Astrocyte (in vitro differentiated cells and primary cell): ENCODE measurements around the gene IRF4. TPM values are rescaled to one million over a fixed set of nuclear protein-coding genes. Genes with fewer than 3 reads are reported as not detected.

ENCODE experiments used
- DNase-seq: peaks from one replicate; pipeline ENCODE4 v3.0.0-alpha.2; 2010; ENCODE audit warnings: low read depth
- FAIRE-seq: peaks from 2 replicates; lab custom pipeline; 2011; peaks lifted over from hg19 to GRCh38; lab: Jason Lieb, UNC
- H2AFZ ChIP-seq: 2 replicates; pipeline ENCODE4 v1.6.0; 2012; ENCODE audit warnings: low read depth, low read length, inconsistent platforms
- H3K27ac ChIP-seq: 2 replicates; pipeline ENCODE4 v1.5.1; 2011; ENCODE audit warnings: low read depth, low read length, inconsistent platforms
- H3K27me3 ChIP-seq: 2 replicates; pipeline ENCODE4 v1.6.0; 2011; ENCODE audit warnings: low read length, inconsistent platforms; ENCODE audit not compliant: insufficient read depth
- H3K36me3 ChIP-seq: 2 replicates; pipeline ENCODE4 v1.5.1; 2011; ENCODE audit warnings: low read length, inconsistent platforms; ENCODE audit not compliant: insufficient read depth
- H3K4me1 ChIP-seq: 2 replicates; pipeline ENCODE4 v1.5.1; 2011; ENCODE audit warnings: low read length, inconsistent platforms; ENCODE audit not compliant: insufficient read depth
- H3K4me2 ChIP-seq: 2 replicates; pipeline ENCODE4 v1.6.0; 2012; ENCODE audit warnings: low read length, inconsistent platforms
- H3K4me3 ChIP-seq: 2 replicates; pipeline ENCODE4 v1.5.1; 2011; ENCODE audit warnings: low read depth, mild to moderate bottlenecking, low read length, inconsistent platforms; ENCODE audit not compliant: insufficient read depth
- H3K79me2 ChIP-seq: 2 replicates; pipeline ENCODE4 v1.6.0; 2012; ENCODE audit warnings: mild to moderate bottlenecking, low read length, inconsistent platforms; ENCODE audit not compliant: insufficient read depth
- H3K9ac ChIP-seq: 2 replicates; pipeline ENCODE4 v1.6.0; 2012; ENCODE audit warnings: mild to moderate bottlenecking, low read length, inconsistent platforms
- H3K9me3 ChIP-seq: 2 replicates; pipeline ENCODE4 v1.5.1; 2012; ENCODE audit warnings: low read depth, mild to moderate bottlenecking, low read length, inconsistent platforms; ENCODE audit not compliant: insufficient read depth
- H4K20me1 ChIP-seq: 2 replicates; pipeline ENCODE4 v1.6.0; 2012; ENCODE audit warnings: low read length, inconsistent platforms; ENCODE audit not compliant: insufficient read depth
- H3K27ac Mint-ChIP-seq: one replicate; pipeline ENCODE4 v1.8.0; 2021; ENCODE audit warnings: mild to moderate bottlenecking, mixed read lengths; ENCODE audit not compliant: unreplicated experiment
- H3K27me3 Mint-ChIP-seq: one replicate; pipeline ENCODE4 v1.8.0; 2021; ENCODE audit warnings: low read depth, mixed read lengths; ENCODE audit not compliant: unreplicated experiment
- H3K36me3 Mint-ChIP-seq: one replicate; pipeline ENCODE4 v1.8.0; 2021; ENCODE audit warnings: low read depth, mixed read lengths; ENCODE audit not compliant: unreplicated experiment
- H3K4me1 Mint-ChIP-seq: one replicate; pipeline ENCODE4 v1.8.0; 2021; ENCODE audit warnings: low read depth, mixed read lengths; ENCODE audit not compliant: unreplicated experiment
- H3K4me3 Mint-ChIP-seq: one replicate; pipeline ENCODE4 v1.8.0; 2021; ENCODE audit warnings: mild to moderate bottlenecking, moderate library complexity, mixed read lengths; ENCODE audit not compliant: unreplicated experiment
- H3K9me3 Mint-ChIP-seq: one replicate; pipeline ENCODE4 v1.8.0; 2021; ENCODE audit warnings: mild to moderate bottlenecking, mixed read lengths; ENCODE audit not compliant: unreplicated experiment
- CTCF ChIP-seq: IDR thresholded peaks from 2 replicates; pipeline ENCODE4 v1.5.1; 2011; ENCODE audit warnings: low read depth, mild to moderate bottlenecking, inconsistent platforms, low read length, moderate library complexity; ENCODE audit not compliant: insufficient read depth
- EZH2 ChIP-seq: IDR thresholded peaks from 2 replicates; pipeline ENCODE4 v1.6.1; 2012; ENCODE audit warnings: mild to moderate bottlenecking, low read length, inconsistent platforms; ENCODE audit not compliant: insufficient read depth
- total RNA-seq: library from RNA; stranded (reverse); gene quantifications from 2 replicates; pipeline ENCODE4 v1.2.1, GENCODE V29; 2021

The IRF4 gene
- total RNA-seq, 1 donor from 2014 or later, result 0.30 TPM

GRCh38 chr6:355373-356208, 36.0 kb upstream of the IRF4 start:
- Histone ChIP-seq H3K4me1 (no peaks in the 10 kb centered on the region), H4K20me1 (no peaks in the 10 kb centered on the region), H3K36me3 (no peaks in the 10 kb centered on the region), H3K27ac (no peak overlapping the region), H3K9me3 (no peaks in the 10 kb centered on the region), H3K4me2 (no peak overlapping the region), H3K9ac (no peak overlapping the region), H3K27me3 (no peaks in the 10 kb centered on the region), H2AFZ (no peak overlapping the region), H3K4me3 (no peak overlapping the region), H3K79me2 (no peaks in the 10 kb centered on the region)
- Mint-ChIP-seq H3K27me3 (peaks cover 3% of the 10 kb centered on the region), H3K4me3 (no peak overlapping the region), H3K36me3 (peaks cover 5% of the 10 kb centered on the region), H3K4me1 (no peaks in the 10 kb centered on the region), H3K9me3 (peaks cover 12% of the 10 kb centered on the region), H3K27ac (no peak overlapping the region)
- FAIRE-seq, result no peak
- TF ChIP-seq EZH2 (no peak), CTCF (no peak)
- DNase-seq, result no peak

GRCh38 chr6:356828-357251, 34.7 kb upstream of the IRF4 start:
- Histone ChIP-seq H3K4me3 (no peak overlapping the region), H2AFZ (no peak overlapping the region), H3K36me3 (no peaks in the 10 kb centered on the region), H4K20me1 (no peaks in the 10 kb centered on the region), H3K27ac (no peak overlapping the region), H3K9ac (no peak overlapping the region), H3K4me1 (no peaks in the 10 kb centered on the region), H3K4me2 (no peak overlapping the region), H3K27me3 (no peaks in the 10 kb centered on the region), H3K79me2 (no peaks in the 10 kb centered on the region), H3K9me3 (no peaks in the 10 kb centered on the region)
- Mint-ChIP-seq H3K4me1 (no peaks in the 10 kb centered on the region), H3K9me3 (peaks cover 12% of the 10 kb centered on the region), H3K4me3 (no peak overlapping the region), H3K27ac (no peak overlapping the region), H3K27me3 (peaks cover 3% of the 10 kb centered on the region), H3K36me3 (peaks cover 5% of the 10 kb centered on the region)
- TF ChIP-seq CTCF (no peak), EZH2 (no peak)
- FAIRE-seq, result no peak
- no peak for DNase-seq

DNA sequence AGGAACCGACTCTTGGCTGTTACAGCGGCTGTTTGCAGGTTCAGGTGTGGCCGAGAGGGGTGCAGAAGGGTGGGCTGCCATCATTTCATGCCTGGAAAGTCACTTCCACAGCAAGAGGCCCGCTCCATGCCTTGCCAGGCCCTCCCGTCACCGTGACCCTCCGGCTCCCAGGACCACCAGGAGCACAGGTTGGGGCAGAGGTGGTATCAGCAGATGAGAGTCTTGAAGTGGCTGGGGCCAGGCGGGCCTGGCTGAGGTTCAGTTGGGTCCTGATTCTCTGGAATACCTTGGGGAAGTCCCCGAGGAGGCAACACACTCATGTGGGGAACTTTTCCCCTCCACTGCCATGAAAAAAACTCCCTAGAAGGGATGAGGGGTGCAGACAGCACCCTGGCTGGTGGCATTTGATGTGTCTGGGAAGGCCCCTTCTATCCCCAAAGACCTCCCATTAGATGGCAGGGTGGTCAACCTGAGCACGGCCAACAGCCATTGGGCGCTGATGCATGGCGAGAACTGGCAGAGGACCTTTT, 34.2 kb upstream of the IRF4 start:
- no peaks in the 10 kb centered on the region for H3K79me2 ChIP-seq
- no peaks in the 10 kb centered on the region for H3K9me3 ChIP-seq
- no peak overlapping the region for H3K27ac Mint-ChIP-seq
- H3K36me3 Mint-ChIP-seq, result peaks cover 5% of the 10 kb centered on the region
- H3K27me3 Mint-ChIP-seq, result peaks cover 3% of the 10 kb centered on the region
- H2AFZ ChIP-seq, result no peak overlapping the region
- no peak overlapping the region for H3K4me2 ChIP-seq
- H3K4me3 ChIP-seq, result no peak overlapping the region
- peaks cover 2% of the 10 kb centered on the region for H3K27me3 ChIP-seq
- H3K4me1 Mint-ChIP-seq, result no peaks in the 10 kb centered on the region
- no peaks in the 10 kb centered on the region for H3K4me1 ChIP-seq
- no peak for TF ChIP-seq CTCF
- no peak for TF ChIP-seq EZH2
- H3K27ac ChIP-seq, result no peak overlapping the region
- no peaks in the 10 kb centered on the region for H4K20me1 ChIP-seq
- no peaks in the 10 kb centered on the region for H3K36me3 ChIP-seq
- H3K9me3 Mint-ChIP-seq, result peaks cover 12% of the 10 kb centered on the region
- H3K4me3 Mint-ChIP-seq, result no peak overlapping the region
- FAIRE-seq (no peak), DNase-seq (no peak)
- H3K9ac ChIP-seq, result no peak overlapping the region
